BLaER1 treated with 17β-estradiol and CSF1 and Interleukin-3, amounts not matched to agents 10 nM and 100 nM (cell line): Measurements from ENCODE around the gene PSMG1.

Experiments
- H3K27ac ChIP-seq, 11 experiments: shearing (Covaris generic); formaldehyde crosslinking; 2 replicates each; pipeline ENCODE4 v1.8.1; 2022
- H3K27me3 ChIP-seq, 11 experiments: shearing (Covaris generic); formaldehyde crosslinking; 2 replicates each; pipeline ENCODE4 v1.8.1; 2022
- H3K36me3 ChIP-seq, 11 experiments: shearing (Covaris generic); formaldehyde crosslinking; 2 replicates each; pipeline ENCODE4 v1.8.1; 2022
- H3K4me1 ChIP-seq, 10 experiments: shearing (Covaris generic); formaldehyde crosslinking; 2 replicates each; pipeline ENCODE4 v1.8.1; 2022
- H3K4me2 ChIP-seq, 11 experiments: shearing (Covaris generic); formaldehyde crosslinking; 2 replicates each; pipeline ENCODE4 v1.8.1; 2022
- H3K4me3 ChIP-seq, 10 experiments: shearing (Covaris generic); formaldehyde crosslinking; 2 replicates each; pipeline ENCODE4 v1.8.1; 2022
- H3K9ac ChIP-seq, 11 experiments: shearing (Covaris generic); formaldehyde crosslinking; 2 replicates each; pipeline ENCODE4 v1.8.1; 2022
- H3K9me3 ChIP-seq, 11 experiments: shearing (Covaris generic); formaldehyde crosslinking; replicated peaks in 1 of 11; 2 replicates each; pipeline ENCODE4 v1.8.1; 2022
- H4K20me1 ChIP-seq, 11 experiments: shearing (Covaris generic); formaldehyde crosslinking; 2 replicates each; pipeline ENCODE4 v1.8.1; 2022
- Cebpa-rat ChIP-seq, 11 experiments: shearing (Covaris generic); IDR thresholded peaks; 2 replicates each; pipeline ENCODE4 v1.8.1; 2022

The PSMG1 gene

DNA sequence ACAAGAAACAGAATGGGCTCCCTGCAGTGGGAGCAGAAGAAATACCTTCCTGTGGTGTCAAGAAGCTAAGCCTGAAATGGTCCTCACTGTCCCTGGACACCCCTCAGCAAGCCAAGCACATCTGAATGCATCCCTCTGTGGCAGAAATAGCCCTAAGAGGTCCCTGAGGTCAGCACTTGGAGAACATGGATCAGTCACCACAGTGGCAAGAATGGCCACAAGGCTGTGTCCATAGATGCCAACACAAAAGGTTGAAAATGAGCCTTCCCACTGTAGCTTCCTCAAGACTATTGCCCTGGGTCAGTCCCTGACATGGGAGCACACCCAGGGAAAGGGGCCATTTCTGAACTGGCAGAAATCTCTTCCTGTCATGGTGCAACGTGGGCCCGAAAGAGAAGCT, 27.7 kb downstream of the PSMG1 start:
- H3K4me1 ChIP-seq = peaks cover 11 to 24% (median 20%) of the 10 kb centered on the region in 10 experiments; a peak in 18 of 20 replicates
- H3K4me3 ChIP-seq = no peak overlapping the region
- peaks cover 0 to 23% (median 14%) of the 10 kb centered on the region in 11 experiments; a peak in 13 of 22 replicates for H3K9me3 ChIP-seq
- no peaks in the 10 kb centered on the region for H3K27me3 ChIP-seq
- no peak overlapping the region for H3K4me2 ChIP-seq
- no peaks in the 10 kb centered on the region for H3K36me3 ChIP-seq
- no peaks in the 10 kb centered on the region for H4K20me1 ChIP-seq
- no peak overlapping the region for H3K9ac ChIP-seq
- H3K27ac ChIP-seq = no peak overlapping the region
- no peak for TF ChIP-seq Cebpa-rat (IDR thresholded peaks at IDR 0.05)

DNA sequence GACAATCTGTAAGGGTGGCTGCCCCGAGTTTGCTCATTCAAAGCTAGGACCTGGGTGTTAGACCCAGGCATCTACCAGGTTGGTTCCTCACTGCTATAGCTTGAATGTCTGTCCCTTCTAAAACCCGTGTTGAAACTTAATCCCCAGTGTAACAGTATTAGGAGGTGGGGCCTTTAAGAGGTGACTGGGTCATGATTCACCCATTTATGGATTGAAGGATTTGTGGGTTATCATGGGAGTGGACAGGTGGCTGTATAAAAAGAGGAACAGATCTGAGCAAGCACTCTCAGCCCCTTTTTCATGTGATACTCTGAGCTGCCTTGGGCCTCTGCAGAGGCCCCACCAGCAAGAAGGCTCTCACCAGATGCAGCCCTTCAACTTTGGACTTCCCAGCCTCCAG, 29.4 kb downstream of the PSMG1 start:
- no peaks in the 10 kb centered on the region for H3K27me3 ChIP-seq
- H3K36me3 ChIP-seq = no peaks in the 10 kb centered on the region
- H3K9ac ChIP-seq = no peak overlapping the region
- H4K20me1 ChIP-seq = no peaks in the 10 kb centered on the region
- peaks cover 0 to 23% (median 14%) of the 10 kb centered on the region in 11 experiments; a peak in 13 of 22 replicates for H3K9me3 ChIP-seq
- no peak for TF ChIP-seq Cebpa-rat (IDR thresholded peaks at IDR 0.05)
- no peak overlapping the region for H3K4me2 ChIP-seq
- no peak overlapping the region for H3K4me3 ChIP-seq
- peaks cover 2 to 6% (median 3%) of the 10 kb centered on the region in 10 experiments; a peak in 15 of 20 replicates for H3K4me1 ChIP-seq
- H3K27ac ChIP-seq = no peak overlapping the region

DNA sequence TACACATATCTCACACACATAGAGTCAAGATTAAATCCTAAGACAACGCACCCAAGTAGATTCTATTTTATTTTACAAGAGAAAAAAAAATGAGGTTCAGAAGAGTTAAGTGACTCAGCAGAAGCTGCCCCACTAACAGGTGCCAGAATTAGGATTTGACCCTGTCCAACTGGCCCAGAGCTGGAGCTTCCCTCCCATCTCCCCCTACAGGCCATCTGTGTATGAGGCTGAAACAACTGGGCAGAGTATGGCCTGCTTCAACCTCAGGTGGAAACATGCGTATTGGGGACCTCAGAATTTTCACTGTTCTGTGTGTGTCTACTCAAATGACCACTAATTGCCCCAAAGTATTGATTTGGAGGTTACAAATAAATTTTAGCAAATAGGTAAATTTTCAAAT, 29.9 kb downstream of the PSMG1 start:
- peaks cover 0 to 2% (median 0%) of the 10 kb centered on the region in 10 experiments; a peak in 1 of 20 replicates for H3K4me1 ChIP-seq
- no peak for TF ChIP-seq Cebpa-rat (IDR thresholded peaks at IDR 0.05)
- H3K27me3 ChIP-seq = no peaks in the 10 kb centered on the region
- H3K27ac ChIP-seq = no peak overlapping the region
- H3K9me3 ChIP-seq = peaks cover 0 to 21% (median 14%) of the 10 kb centered on the region in 11 experiments; a peak in 13 of 22 replicates
- H3K36me3 ChIP-seq = no peaks in the 10 kb centered on the region
- no peaks in the 10 kb centered on the region for H4K20me1 ChIP-seq
- no peak overlapping the region for H3K9ac ChIP-seq
- no peak overlapping the region for H3K4me2 ChIP-seq
- no peak overlapping the region for H3K4me3 ChIP-seq

DNA sequence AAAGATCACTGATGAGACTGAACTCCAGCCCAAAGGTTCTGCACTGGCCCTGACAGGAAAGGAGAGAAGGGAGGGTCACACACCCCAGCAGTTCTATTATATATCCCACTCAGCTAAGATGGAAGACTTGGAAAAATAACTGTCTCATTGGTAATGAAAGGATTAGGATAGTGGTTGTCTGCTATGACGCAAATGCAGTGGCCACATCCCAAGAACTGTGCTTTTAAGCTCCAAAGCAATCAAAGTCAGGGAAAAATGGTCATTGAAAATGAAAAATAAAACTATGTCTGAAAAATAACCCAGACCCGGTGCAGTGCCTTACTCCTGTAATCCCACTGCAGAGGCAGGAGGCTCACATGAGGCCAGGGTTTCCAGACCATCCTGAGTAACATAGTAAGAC, 31.0 kb downstream of the PSMG1 start:
- TF ChIP-seq Cebpa-rat (IDR thresholded peaks at IDR 0.05) = no peak
- peaks cover 0 to 17% (median 12%) of the 10 kb centered on the region in 11 experiments; a peak in 12 of 22 replicates for H3K9me3 ChIP-seq
- H3K4me2 ChIP-seq = no peak overlapping the region
- no peak overlapping the region for H3K9ac ChIP-seq
- no peak overlapping the region for H3K4me3 ChIP-seq
- H3K36me3 ChIP-seq = no peaks in the 10 kb centered on the region
- no peaks in the 10 kb centered on the region for H3K4me1 ChIP-seq
- H3K27ac ChIP-seq = no peak overlapping the region
- H3K27me3 ChIP-seq = no peaks in the 10 kb centered on the region
- H4K20me1 ChIP-seq = no peaks in the 10 kb centered on the region

DNA sequence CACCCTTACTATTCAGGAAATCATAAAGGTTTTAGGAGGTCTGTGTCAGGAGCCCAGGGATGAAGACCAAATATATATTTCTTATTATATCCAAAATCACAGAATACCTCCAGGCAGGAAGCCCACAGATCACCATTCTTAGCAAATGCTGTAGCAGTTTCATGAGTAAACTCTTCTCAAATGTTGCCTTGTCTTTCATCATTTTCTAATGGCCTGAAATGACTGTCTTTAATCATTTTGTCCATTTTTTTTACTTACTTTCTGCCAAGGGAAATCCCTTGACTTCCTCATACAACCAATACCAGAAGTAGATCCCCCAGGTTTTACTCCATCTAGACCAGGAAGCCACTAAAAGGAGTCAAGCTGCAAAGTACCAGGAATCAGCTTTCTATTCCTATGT, 32.4 kb downstream of the PSMG1 start:
- no peaks in the 10 kb centered on the region for H3K27me3 ChIP-seq
- no peak overlapping the region for H3K9ac ChIP-seq
- no peaks in the 10 kb centered on the region for H3K36me3 ChIP-seq
- peaks cover 0 to 8% (median 3%) of the 10 kb centered on the region in 11 experiments; a peak in 9 of 22 replicates for H3K9me3 ChIP-seq
- no peaks in the 10 kb centered on the region for H4K20me1 ChIP-seq
- no peak overlapping the region for H3K4me2 ChIP-seq
- H3K4me3 ChIP-seq = no peak overlapping the region
- no peaks in the 10 kb centered on the region for H3K4me1 ChIP-seq
- no peak overlapping the region for H3K27ac ChIP-seq
- no peak for TF ChIP-seq Cebpa-rat (IDR thresholded peaks at IDR 0.05)

DNA sequence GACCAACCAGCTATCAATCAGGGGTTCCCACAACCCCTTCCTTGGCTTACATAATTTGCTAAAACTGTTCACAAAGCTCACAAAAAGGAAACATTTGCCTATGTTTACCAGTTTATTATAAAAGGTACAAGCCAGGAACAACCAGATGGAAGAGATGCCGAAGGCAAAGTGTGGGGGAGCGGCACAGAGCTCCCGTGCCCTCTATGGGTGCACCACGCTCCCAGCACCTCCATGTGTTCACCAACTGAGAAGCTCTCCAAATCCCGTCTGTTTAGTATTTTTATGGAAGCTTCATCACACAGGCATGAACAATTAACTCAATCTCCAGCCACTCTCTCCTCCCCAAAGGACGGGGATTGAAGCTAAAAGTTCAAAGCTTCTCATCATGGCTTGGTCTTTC, 32.9 kb downstream of the PSMG1 start:
- Histone ChIP-seq H3K36me3 (no peaks in the 10 kb centered on the region), H3K9ac (no peak overlapping the region), H3K4me2 (no peak overlapping the region), H3K4me3 (no peak overlapping the region), H3K9me3 (peaks cover 0 to 12% (median under 1%) of the 10 kb centered on the region in 11 experiments; a peak in 8 of 22 replicates), H3K27ac (no peak overlapping the region), H3K4me1 (no peaks in the 10 kb centered on the region), H4K20me1 (no peaks in the 10 kb centered on the region), H3K27me3 (no peaks in the 10 kb centered on the region)
- no peak for TF ChIP-seq Cebpa-rat (IDR thresholded peaks at IDR 0.05)

DNA sequence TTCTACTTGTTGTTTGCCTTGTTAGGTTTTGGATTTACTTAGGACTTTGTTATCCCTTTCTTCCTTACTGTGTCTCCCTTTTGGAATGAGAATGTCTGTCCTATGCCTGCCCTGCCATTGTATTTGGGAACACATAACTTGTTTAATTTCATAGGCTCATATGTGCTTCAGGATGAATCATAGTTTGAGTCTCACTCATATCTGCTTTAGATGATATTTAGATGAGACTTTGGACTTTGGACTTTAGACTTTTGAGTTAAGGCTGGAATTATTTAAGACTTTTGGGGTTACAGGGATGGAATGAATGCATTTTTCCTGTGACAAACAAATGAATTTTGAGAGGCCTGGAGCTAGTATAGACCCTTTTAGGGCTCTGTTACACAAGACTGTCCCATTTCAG, 33.4 kb downstream of the PSMG1 start:
- no peaks in the 10 kb centered on the region for H3K4me1 ChIP-seq
- no peaks in the 10 kb centered on the region; a peak in 1 of 22 replicates for H3K36me3 ChIP-seq
- no peaks in the 10 kb centered on the region for H3K27me3 ChIP-seq
- H3K4me2 ChIP-seq = no peak overlapping the region
- H4K20me1 ChIP-seq = no peaks in the 10 kb centered on the region
- no peak overlapping the region for H3K9ac ChIP-seq
- no peak overlapping the region for H3K4me3 ChIP-seq
- no peak overlapping the region for H3K27ac ChIP-seq
- H3K9me3 ChIP-seq = peaks cover 1 to 17% (median 5%) of the 10 kb centered on the region in 11 experiments; a peak in 18 of 22 replicates
- TF ChIP-seq Cebpa-rat (IDR thresholded peaks at IDR 0.05) = no peak

DNA sequence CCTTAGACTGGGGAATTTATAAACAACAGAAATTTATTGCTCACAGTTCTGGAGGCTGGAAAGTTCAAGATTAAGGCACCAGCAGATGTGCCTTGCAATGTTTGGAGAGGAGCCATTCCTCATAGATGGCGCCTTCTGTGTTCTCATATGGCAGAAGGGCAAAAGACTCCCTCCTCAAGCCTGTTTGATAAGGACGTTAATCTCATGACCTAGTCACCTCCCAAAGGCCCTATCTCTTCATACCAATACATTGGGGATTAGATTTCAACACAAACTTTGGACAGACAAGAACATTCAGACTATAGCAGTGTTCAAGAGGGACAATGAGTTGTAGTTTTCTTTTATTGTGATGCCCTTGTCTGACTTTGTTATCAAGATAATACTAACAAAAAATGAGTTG, 34.3 kb downstream of the PSMG1 start:
- Histone ChIP-seq H3K9me3 (peaks cover 10 to 26% (median 14%) of the 10 kb centered on the region in 11 experiments; a peak in 20 of 22 replicates), H4K20me1 (no peaks in the 10 kb centered on the region), H3K27ac (no peak overlapping the region), H3K4me1 (0 out of 20 replicates have a peak, but pooled peaks cover 0 to 2% (median 0%) of the 10 kb centered on the region in 10 experiments), H3K4me2 (no peak overlapping the region), H3K9ac (no peak overlapping the region), H3K4me3 (no peak overlapping the region), H3K27me3 (no peaks in the 10 kb centered on the region), H3K36me3 (peaks cover 0 to 8% (median 0%) of the 10 kb centered on the region in 11 experiments; a peak in 1 of 22 replicates)
- no peak for TF ChIP-seq Cebpa-rat (IDR thresholded peaks at IDR 0.05)

DNA sequence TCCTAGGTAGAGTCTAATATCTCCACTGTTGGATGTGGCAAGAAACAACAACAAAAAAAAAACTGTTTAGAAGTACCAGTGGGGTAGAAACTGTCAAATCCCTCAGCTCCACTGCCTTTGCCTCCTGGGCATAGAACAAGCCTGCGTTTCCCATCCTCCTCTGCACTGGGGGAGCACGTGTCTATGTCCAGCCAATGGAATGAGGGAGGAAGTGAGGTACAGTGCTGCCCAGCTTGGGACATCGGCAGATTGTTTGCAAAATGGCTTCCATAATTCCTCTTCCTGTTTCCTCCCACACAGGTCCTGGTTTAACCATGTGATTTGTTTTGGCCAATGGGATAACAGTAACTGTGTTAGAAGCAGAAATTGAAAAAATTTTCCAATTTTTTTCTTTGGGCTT, 39.1 kb downstream of the PSMG1 start:
- no peak overlapping the region for H3K4me2 ChIP-seq

DNA sequence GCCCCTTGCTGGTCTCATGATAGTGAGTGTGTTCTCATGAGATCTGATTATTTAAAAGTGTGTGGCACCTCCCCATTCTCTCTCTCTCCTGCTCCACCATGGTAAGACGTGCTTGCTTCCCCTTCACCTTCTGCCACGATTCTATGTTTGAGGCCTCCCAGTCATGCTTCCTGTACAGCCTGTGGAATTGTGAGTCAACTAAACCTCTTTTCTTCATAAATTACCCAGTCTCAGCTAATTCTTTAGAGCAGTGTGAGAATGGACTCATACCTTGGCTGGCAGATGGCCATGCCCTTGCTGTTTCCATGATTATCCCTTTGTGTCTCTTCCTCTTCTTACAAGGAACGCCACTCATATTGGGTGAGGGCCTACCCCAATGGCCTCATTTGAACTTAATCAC, 40.3 kb downstream of the PSMG1 start:
- Histone ChIP-seq H3K4me3 (no peak overlapping the region), H3K4me2 (no peak overlapping the region), H3K27me3 (no peaks in the 10 kb centered on the region), H3K9ac (no peak overlapping the region), H4K20me1 (no peaks in the 10 kb centered on the region), H3K27ac (no peak overlapping the region), H3K36me3 (peaks cover 0 to 8% (median 0%) of the 10 kb centered on the region in 11 experiments; a peak in 1 of 22 replicates), H3K9me3 (peaks cover 10 to 38% (median 22%) of the 10 kb centered on the region in 11 experiments; a peak in 20 of 22 replicates), H3K4me1 (peaks cover 0 to 21% (median 3%) of the 10 kb centered on the region in 10 experiments; a peak in 7 of 20 replicates)
- TF ChIP-seq Cebpa-rat (IDR thresholded peaks at IDR 0.05) = no peak

More for the DNA sequence above, 39.1 kb downstream of the PSMG1 start:
- peaks cover 0 to 21% (median 3%) of the 10 kb centered on the region in 10 experiments; a peak in 7 of 20 replicates for H3K4me1 ChIP-seq
- no peaks in the 10 kb centered on the region for H3K27me3 ChIP-seq
- H4K20me1 ChIP-seq = no peaks in the 10 kb centered on the region
- no peak for TF ChIP-seq Cebpa-rat (IDR thresholded peaks at IDR 0.05)
- H3K9ac ChIP-seq = no peak overlapping the region
- peaks cover 0 to 8% (median 0%) of the 10 kb centered on the region in 11 experiments; a peak in 1 of 22 replicates for H3K36me3 ChIP-seq
- no peak overlapping the region for H3K27ac ChIP-seq
- no peak overlapping the region for H3K4me3 ChIP-seq
- peaks cover 10 to 38% (median 22%) of the 10 kb centered on the region in 11 experiments; a peak in 20 of 22 replicates for H3K9me3 ChIP-seq
